GM10248 (cell line): ENCODE results near the gene TCP11X2.
"Not testable (repeated sequence)": the region's sequence is repeated elsewhere in the genome, so short reads cannot be mapped to it uniquely, and the experiment has no call there.

Experiments
- CTCF ChIA-PET: fragments of 300-600 bp; sonication (Branson Sonifier 250); formaldehyde crosslinking; extraction: SDS; loops from one replicate; lab custom pipeline; 2021; ENCODE audit warnings: antibody characterized with exemption; lab: Yijun Ruan, JAX
- POLR2A ChIA-PET: fragments of 350-650 bp; sonication (Branson Sonifier 250); formaldehyde crosslinking; extraction: SDS; loops from one replicate; lab custom pipeline; 2020; ENCODE audit warnings: antibody characterized with exemption; lab: Yijun Ruan, JAX
- DNase-seq: peaks from one replicate; pipeline ENCODE4 v3.0.0; 2012; ENCODE audit errors: extremely low spot score
- CTCF ChIP-seq: IDR thresholded peaks from 2 replicates; pipeline ENCODE4 v1.5.1; 2012; ENCODE audit warnings: mild to moderate bottlenecking, low read depth; ENCODE audit errors: extremely low read depth, missing control alignments, control extremely low read depth

Gene TCP11X2

GRCh38 chrX:102471762-102472220 is at the start of gene TCP11X2:
Gene TCP11X2, minus strand, starts transcription at chrX:102471812.
- DNase-seq, CTCF ChIA-PET, POLR2A ChIA-PET: not testable (repeated sequence)

GRCh38 chrX:102517326-102517725 is 45.7 kb upstream of the TCP11X2 start:
- POLR2A ChIA-PET, result no interaction called here
- no peak for TF ChIP-seq CTCF
- CTCF ChIA-PET, result no interaction called here
- DNase-seq, result no peak

DNA sequence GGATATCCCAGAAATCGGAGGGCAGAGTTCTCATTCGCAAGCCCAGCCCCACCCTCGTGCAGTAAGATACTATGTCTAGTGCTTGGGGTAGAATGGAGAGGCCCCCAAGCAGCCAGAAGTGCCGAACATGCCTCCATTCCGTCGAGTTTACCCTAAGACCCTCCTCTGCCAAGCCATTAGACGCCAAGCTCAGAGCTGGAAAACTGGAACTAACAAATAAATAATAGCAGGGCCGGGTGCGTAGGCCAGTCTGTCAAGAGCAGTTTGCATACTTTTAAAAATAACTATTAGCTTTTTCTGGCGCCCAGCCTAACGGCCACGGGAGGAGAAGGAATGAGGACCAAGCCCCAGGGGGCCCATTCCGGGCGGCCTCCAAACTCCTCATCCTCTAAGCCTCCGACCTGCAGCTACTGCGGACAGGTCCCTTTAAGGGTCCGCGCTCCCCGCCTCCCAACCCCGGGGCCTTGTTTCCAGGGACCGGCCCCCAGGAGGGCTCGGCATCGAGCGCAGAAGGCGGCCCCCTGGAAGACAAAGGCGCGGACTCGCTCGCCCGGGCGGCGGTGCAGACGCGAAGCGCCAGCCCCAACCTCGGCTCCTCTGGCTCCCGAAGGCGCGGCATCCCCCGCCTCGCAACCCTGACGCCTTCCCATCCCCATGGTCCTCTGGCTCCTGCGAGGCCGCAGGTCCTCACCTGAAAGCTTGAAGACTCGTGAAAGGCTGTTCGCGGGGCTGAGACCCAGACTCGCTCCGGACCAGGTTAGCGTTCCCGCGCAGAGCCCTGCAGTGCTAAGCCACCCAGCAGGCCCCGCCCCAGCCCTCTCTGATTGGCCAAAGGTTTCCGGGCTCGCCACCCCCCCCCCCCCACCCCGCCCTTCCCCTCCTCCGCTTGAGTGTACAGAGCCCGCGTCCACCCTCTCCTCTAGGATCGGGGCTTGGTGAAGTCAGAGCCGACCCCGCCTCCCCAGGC is 44.6 kb upstream of the TCP11X2 start, which contains the start of gene TMSB15A:
TMSB15A (minus strand) TSS at position 765 of the 967 bp plus-strand sequence.
- ChIA-PET POLR2A (no interaction called here), CTCF (interaction anchor here (0.9 kb wide), 1 partner anchor 11 kb away, joined by 3 read pairs; no protein-coding TSS in a partner anchor)
- no peak for TF ChIP-seq CTCF
- DNase-seq, result peak; percentile 49

GRCh38 chrX:102514536-102514935 is 42.9 kb upstream of the TCP11X2 start:
- no peak for DNase-seq
- ChIA-PET CTCF (no interaction called here), POLR2A (no interaction called here)
- TF ChIP-seq CTCF, result no peak

DNA sequence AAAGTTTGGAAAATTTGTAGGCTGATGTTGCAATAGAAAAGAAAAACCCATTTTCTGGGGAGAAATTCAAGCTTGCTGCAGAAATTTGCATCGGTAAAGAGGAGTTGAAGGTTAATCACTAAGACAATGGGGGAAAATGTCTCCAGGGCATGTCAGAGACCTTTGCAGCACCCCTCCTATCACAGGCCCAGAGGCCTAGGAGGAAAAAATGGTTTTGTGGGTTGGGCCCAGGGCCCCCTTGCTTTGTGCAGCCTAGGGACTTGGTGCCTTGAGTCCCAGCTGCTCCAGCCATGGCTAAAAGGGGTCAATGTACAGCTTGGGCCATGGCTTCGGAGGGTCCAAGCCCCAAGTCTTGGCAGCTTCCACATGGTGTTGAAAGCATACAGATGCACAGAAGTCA is 27.1 kb upstream of the TCP11X2 start:
- ChIA-PET POLR2A (no interaction called here), CTCF (no interaction called here)
- no peak for TF ChIP-seq CTCF
- no peak for DNase-seq

GRCh38 chrX:102491766-102492165 is 20.2 kb upstream of the TCP11X2 start:
- TF ChIP-seq CTCF, result no peak
- POLR2A ChIA-PET, result no interaction called here
- CTCF ChIA-PET, result no interaction called here
- no peak for DNase-seq

GRCh38 chrX:102478765-102479164 is 7.2 kb upstream of the TCP11X2 start:
- DNase-seq, POLR2A ChIA-PET, CTCF ChIA-PET: not testable (repeated sequence)

GRCh38 chrX:102470215-102470614 is 1.4 kb downstream of the TCP11X2 start:
- CTCF ChIA-PET, POLR2A ChIA-PET: not testable (repeated sequence)

DNA sequence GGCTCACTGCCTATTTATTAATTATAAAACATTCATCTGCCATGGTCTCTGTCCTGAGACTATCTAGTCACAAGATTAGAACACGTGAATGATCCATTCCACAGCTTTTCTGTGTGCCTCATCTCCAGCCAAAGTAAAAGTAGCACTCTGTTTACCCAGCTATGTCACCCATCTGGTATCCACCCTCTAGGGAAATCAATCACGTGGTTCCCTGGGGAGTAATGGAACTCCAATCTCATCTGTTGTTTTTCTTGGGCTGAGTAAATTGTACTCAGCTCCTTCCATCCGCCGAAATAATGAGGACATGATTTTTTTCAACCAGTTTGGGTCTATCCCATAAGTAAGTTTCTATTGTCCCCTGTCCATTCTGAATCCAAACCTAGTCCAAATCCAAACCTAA is 13.0 kb downstream of the TCP11X2 start:
- CTCF ChIA-PET, DNase-seq, POLR2A ChIA-PET: not testable (repeated sequence)

More at GRCh38 chrX:102470215-102470614, 1.4 kb downstream of the TCP11X2 start:
- not testable (repeated sequence) for DNase-seq

DNA sequence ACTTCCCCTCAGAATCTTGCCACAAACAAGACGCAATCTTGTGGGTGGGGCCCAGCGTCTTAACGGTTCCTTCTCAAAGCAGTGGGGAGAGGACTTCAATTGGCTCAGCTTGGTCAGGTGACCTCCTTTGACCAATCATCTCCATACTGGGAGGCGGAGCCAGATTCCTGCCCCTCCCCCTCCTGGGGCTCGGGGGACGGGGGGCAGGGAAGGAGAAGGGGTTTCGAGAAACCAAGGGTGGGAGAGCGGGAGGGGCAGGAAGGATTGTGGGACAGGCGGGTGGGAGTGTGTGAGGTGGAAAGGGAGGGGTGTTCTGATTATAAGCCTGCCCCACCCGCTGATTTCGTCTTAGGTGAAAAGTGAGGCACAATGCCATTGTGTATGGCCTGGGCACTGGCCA is 31.7 kb downstream of the TCP11X2 start, which contains the start of gene NXF2B:
NXF2B (minus strand) TSS at position 101 of the 400 bp plus-strand sequence. CDS start 59,972 bp downstream, outside the sequence.
- CTCF ChIA-PET, DNase-seq, POLR2A ChIA-PET: not testable (repeated sequence)

GRCh38 chrX:102414493-102414892 is 57.1 kb downstream of the TCP11X2 start:
- DNase-seq, POLR2A ChIA-PET, CTCF ChIA-PET: not testable (repeated sequence)
